Measurements from ENCODE around the gene ATP6V1D.
"Not testable (repeated sequence)": the region's sequence is repeated elsewhere in the genome, so short reads cannot be mapped to it uniquely, and the experiment has no call there.

ATP6V1D gene

GRCh38 chr14:67331368-67332125 is 28.1 kb downstream of the ATP6V1D start:
- TF ChIP-seq, protein P1, sequence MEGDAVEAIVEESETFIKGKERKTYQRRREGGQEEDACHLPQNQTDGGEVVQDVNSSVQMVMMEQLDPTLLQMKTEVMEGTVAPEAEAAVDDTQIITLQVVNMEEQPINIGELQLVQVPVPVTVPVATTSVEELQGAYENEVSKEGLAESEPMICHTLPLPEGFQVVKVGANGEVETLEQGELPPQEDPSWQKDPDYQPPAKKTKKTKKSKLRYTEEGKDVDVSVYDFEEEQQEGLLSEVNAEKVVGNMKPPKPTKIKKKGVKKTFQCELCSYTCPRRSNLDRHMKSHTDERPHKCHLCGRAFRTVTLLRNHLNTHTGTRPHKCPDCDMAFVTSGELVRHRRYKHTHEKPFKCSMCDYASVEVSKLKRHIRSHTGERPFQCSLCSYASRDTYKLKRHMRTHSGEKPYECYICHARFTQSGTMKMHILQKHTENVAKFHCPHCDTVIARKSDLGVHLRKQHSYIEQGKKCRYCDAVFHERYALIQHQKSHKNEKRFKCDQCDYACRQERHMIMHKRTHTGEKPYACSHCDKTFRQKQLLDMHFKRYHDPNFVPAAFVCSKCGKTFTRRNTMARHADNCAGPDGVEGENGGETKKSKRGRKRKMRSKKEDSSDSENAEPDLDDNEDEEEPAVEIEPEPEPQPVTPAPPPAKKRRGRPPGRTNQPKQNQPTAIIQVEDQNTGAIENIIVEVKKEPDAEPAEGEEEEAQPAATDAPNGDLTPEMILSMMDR (IDR thresholded peaks at IDR 0.05; ENCODE audit: borderline replicate concordance, insufficient read depth, low read depth, low read length) = no peak
- no peak overlapping the region for H3K4me3 ChIP-seq (ENCODE audit: low read depth, low read length)

DNA sequence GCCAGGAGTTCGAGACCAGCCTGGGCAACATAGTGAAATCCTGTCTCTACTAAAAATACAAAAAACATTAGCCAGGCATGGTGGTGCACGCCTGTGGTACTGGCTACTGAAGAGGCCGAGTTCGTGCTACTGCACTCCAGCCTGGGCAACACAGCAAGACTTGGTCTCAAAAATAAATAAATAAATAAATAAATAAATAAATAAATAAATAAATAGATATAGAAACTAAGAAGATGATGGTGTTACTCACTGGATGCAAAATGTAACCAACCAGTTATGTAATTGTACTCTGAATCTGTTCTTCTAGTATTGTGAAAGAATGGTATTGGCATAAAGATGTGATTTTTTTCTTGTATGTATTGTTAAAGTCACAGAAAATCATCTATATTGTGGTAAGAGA is 29.9 kb downstream of the ATP6V1D start:
- H3K4me3 ChIP-seq (ENCODE audit: low read depth, low read length) = not testable (repeated sequence)

DNA sequence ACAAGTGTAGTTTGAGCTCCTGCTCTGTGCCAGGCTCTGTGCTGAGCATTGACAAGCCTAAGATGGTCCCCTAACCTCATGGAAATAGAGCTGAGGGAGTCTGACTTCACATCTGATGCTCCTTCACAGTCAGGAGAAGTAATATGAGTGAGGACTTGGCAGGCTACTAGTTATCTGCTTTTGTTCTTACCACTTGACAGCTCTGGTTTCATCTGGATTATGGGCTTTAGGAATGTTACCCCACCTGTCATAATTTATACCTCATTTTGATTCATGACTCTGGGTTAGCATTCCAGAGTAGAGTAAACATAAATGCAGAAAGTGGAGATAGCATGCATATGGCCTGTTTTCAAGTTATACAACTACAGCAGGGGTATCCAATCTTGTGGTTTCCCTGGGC is 40.5 kb downstream of the ATP6V1D start:
- TF ChIP-seq, protein P1 (IDR thresholded peaks at IDR 0.05; ENCODE audit: borderline replicate concordance, insufficient read depth, low read depth, low read length) = no peak
- no peak overlapping the region for H3K4me3 ChIP-seq (ENCODE audit: low read depth, low read length)

GRCh38 chr14:67317822-67318221 is 41.8 kb downstream of the ATP6V1D start:
- TF ChIP-seq, protein P1 (IDR thresholded peaks at IDR 0.05; ENCODE audit: borderline replicate concordance, insufficient read depth, low read depth, low read length) = no peak
- H3K4me3 ChIP-seq (ENCODE audit: low read depth, low read length) = no peak overlapping the region

- no peak overlapping the region for H3K4me3 ChIP-seq (ENCODE audit: low read depth, low read length)
- TF ChIP-seq, protein P1 (IDR thresholded peaks at IDR 0.05; ENCODE audit: borderline replicate concordance, insufficient read depth, low read depth, low read length) = no peak
Measured at GRCh38 chr14:67313153-67313552, 46.5 kb downstream of the ATP6V1D start.

DNA sequence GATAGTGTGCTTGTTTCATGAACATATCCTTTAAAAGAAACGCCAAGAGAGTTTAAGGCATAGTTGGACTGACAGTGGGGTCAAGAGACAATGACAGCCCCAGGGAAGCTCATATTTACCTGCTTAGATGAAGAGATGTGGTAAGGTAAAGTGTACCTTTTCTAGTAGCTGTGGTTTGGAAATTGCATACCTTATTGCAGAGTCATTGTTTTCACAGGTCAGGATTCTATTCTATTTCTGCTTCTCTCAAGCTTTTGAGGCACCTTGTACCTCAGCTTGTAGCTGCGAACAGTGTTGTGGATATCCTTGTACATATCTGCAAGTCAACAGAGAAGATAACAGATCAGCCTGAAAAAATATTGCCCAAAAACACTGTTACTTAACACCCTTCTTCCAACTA is 47.7 kb downstream of the ATP6V1D start:
- TF ChIP-seq, protein P1 (IDR thresholded peaks at IDR 0.05; ENCODE audit: borderline replicate concordance, insufficient read depth, low read depth, low read length) = no peak
- no peak overlapping the region for H3K4me3 ChIP-seq (ENCODE audit: low read depth, low read length)
